Stimulated activated CD4-positive, alpha-beta T cell treated with anti-CD3 and anti-CD28 coated beads, TNF-alpha, amount 100 ng/mL, for 48 hours (primary cell): Measurements from ENCODE around the gene BTBD9.

Experiments used
- DNase-seq, 3 donors: peaks; one replicate each; pipeline ENCODE4 v3.0.0-alpha.2; 2020; ENCODE audit warnings: low read depth in 3 of 3

Gene BTBD9

GRCh38 chr6:38481851-38482250, 157.9 kb downstream of the BTBD9 start:
- no peak for DNase-seq

- no peak for DNase-seq
Measured at GRCh38 chr6:38481211-38481836, 158.4 kb downstream of the BTBD9 start.

GRCh38 chr6:38480036-38480435, 159.7 kb downstream of the BTBD9 start:
- DNase-seq = no peak

GRCh38 chr6:38479331-38479730, 160.4 kb downstream of the BTBD9 start:
- no peak for DNase-seq

GRCh38 chr6:38477680-38478260, 162.0 kb downstream of the BTBD9 start:
- DNase-seq = no peak

- DNase-seq = no peak
Measured at GRCh38 chr6:38476888-38477287, 162.8 kb downstream of the BTBD9 start.

- no peak for DNase-seq
Measured at GRCh38 chr6:38476141-38476540, 163.6 kb downstream of the BTBD9 start.

GRCh38 chr6:38470548-38470947, 169.2 kb downstream of the BTBD9 start:
- no peak for DNase-seq

GRCh38 chr6:38467566-38467965, 172.2 kb downstream of the BTBD9 start:
- no peak for DNase-seq

- no peak for DNase-seq
Measured at GRCh38 chr6:38460186-38460585, 179.5 kb downstream of the BTBD9 start.

GRCh38 chr6:38459291-38459690, 180.4 kb downstream of the BTBD9 start:
- no peak for DNase-seq

GRCh38 chr6:38453861-38454260, 185.9 kb downstream of the BTBD9 start:
- DNase-seq = no peak

- no peak for DNase-seq
Measured at GRCh38 chr6:38452816-38453660, 186.7 kb downstream of the BTBD9 start.

- no peak for DNase-seq
Measured at GRCh38 chr6:38450717-38451116, 189.0 kb downstream of the BTBD9 start.

GRCh38 chr6:38445925-38446324, 193.8 kb downstream of the BTBD9 start:
- DNase-seq = no peak

GRCh38 chr6:38445336-38445735, 194.4 kb downstream of the BTBD9 start:
- DNase-seq = no peak

- DNase-seq = no peak
Measured at GRCh38 chr6:38443352-38444144, 196.2 kb downstream of the BTBD9 start.

GRCh38 chr6:38438097-38438496, 201.6 kb downstream of the BTBD9 start:
- DNase-seq = no peak

GRCh38 chr6:38436726-38437465, 202.8 kb downstream of the BTBD9 start:
- DNase-seq = no peak

GRCh38 chr6:38435330-38435729, 204.4 kb downstream of the BTBD9 start:
- DNase-seq = no peak

GRCh38 chr6:38434051-38434450, 205.7 kb downstream of the BTBD9 start:
- no peak for DNase-seq
